Karpas-422 (cell line): ENCODE results near the gene DUSP8. TPM values are rescaled to one million over a fixed set of nuclear protein-coding genes. Genes with fewer than 3 reads are reported as not detected.

Experiments
- DNase-seq: peaks from one replicate; pipeline ENCODE4 v3.0.0-alpha.2; 2015
- H2AFZ ChIP-seq: fragments of 200-600 bp; sonication (generic); 2 replicates; pipeline ENCODE4 v1.6.1; 2014; ENCODE audit warnings: antibody characterized with exemption, low read length, mixed read lengths
- H3K27ac ChIP-seq: fragments of 200-600 bp; sonication (generic); 2 replicates; pipeline ENCODE4 v1.5.1; 2014; ENCODE audit warnings: mild to moderate bottlenecking, low read length, moderate library complexity
- H3K27me3 ChIP-seq: fragments of 200-600 bp; sonication (generic); 2 replicates; pipeline ENCODE4 v1.6.1; 2014; ENCODE audit warnings: low read length, mixed read lengths
- H3K36me3 ChIP-seq: fragments of 200-600 bp; sonication (generic); 2 replicates; pipeline ENCODE4 v1.6.1; 2014; ENCODE audit warnings: low read length, mixed read lengths; ENCODE audit not compliant: insufficient read depth
- H3K4me1 ChIP-seq: fragments of 200-600 bp; sonication (generic); 2 replicates; pipeline ENCODE4 v1.6.1; 2014; ENCODE audit warnings: mild to moderate bottlenecking, low read length, mixed read lengths
- H3K4me2 ChIP-seq: fragments of 200-600 bp; sonication (generic); 2 replicates; pipeline ENCODE4 v1.6.1; 2014; ENCODE audit warnings: low read length, low read depth, mild to moderate bottlenecking; ENCODE audit not compliant: poor library complexity, severe bottlenecking
- H3K4me3 ChIP-seq: fragments of 200-600 bp; sonication (generic); 2 replicates; pipeline ENCODE4 v1.5.1; 2014; ENCODE audit warnings: mild to moderate bottlenecking, antibody characterized with exemption, low read length, mixed read lengths
- H3K79me2 ChIP-seq: fragments of 200-600 bp; sonication (generic); 2 replicates; pipeline ENCODE4 v1.6.1; 2014; ENCODE audit warnings: mild to moderate bottlenecking, low read length, mixed read lengths
- H3K9ac ChIP-seq: fragments of 200-600 bp; sonication (generic); 2 replicates; pipeline ENCODE4 v1.6.0; 2014; ENCODE audit warnings: low read length
- H3K9me2 ChIP-seq: fragments of 200-600 bp; sonication (generic), shearing (Covaris generic); replicated peaks from 2 replicates; pipeline ENCODE4 v1.6.0; 2014; ENCODE audit warnings: mild to moderate bottlenecking, low read length, moderate library complexity; ENCODE audit not compliant: insufficient read depth
- H3K9me3 ChIP-seq: fragments of 300-700, 200-600 bp; sonication (generic); 2 replicates; pipeline ENCODE4 v1.6.1; 2014; ENCODE audit warnings: low read length, mixed read lengths
- H4K20me1 ChIP-seq: fragments of 200-600 bp; sonication (generic); 2 replicates; pipeline ENCODE4 v1.6.1; 2014; ENCODE audit warnings: mild to moderate bottlenecking, antibody characterized with exemption, low read length, low read depth; ENCODE audit not compliant: insufficient read depth
- total RNA-seq: library from RNA; depleted of rRNA; stranded (reverse); fragments of >200 nt; shearing (Covaris generic); gene quantifications from 2 replicates; pipeline ENCODE4 v1.2.3, GENCODE V29; 2014; ENCODE audit warnings: low replicate concordance

DUSP8 gene
- total RNA-seq, 1 experiment from 2014 or later: not detected

- no peak overlapping the region for H3K4me2 ChIP-seq
- no peaks in the 10 kb centered on the region; the same call in 1 of the 2 replicates for H3K4me1 ChIP-seq
- no peaks in the 10 kb centered on the region; the same call in 1 of the 2 replicates for H3K79me2 ChIP-seq
- no peak overlapping the region for H2AFZ ChIP-seq
- H3K9ac ChIP-seq: no peak overlapping the region
- H3K9me2 ChIP-seq: no peaks in the 10 kb centered on the region
- no peak for DNase-seq
- no peak overlapping the region for H3K4me3 ChIP-seq
- H3K27ac ChIP-seq: no peak overlapping the region
- no peaks in the 10 kb centered on the region for H3K36me3 ChIP-seq
- H3K27me3 ChIP-seq: no peaks in the 10 kb centered on the region
- peaks cover 21% of the 10 kb centered on the region; the same call in 1 of the 2 replicates for H4K20me1 ChIP-seq
- H3K9me3 ChIP-seq: peaks cover 3% of the 10 kb centered on the region; the same call in 1 of the 2 replicates
Observed at GRCh38 chr11:1509626-1510255, 62.3 kb downstream of the DUSP8 start.

GRCh38 chr11:1508986-1509385 lies 63.1 kb downstream of the DUSP8 start:
- no peaks in the 10 kb centered on the region; the same call in 1 of the 2 replicates for H3K79me2 ChIP-seq

DNA sequence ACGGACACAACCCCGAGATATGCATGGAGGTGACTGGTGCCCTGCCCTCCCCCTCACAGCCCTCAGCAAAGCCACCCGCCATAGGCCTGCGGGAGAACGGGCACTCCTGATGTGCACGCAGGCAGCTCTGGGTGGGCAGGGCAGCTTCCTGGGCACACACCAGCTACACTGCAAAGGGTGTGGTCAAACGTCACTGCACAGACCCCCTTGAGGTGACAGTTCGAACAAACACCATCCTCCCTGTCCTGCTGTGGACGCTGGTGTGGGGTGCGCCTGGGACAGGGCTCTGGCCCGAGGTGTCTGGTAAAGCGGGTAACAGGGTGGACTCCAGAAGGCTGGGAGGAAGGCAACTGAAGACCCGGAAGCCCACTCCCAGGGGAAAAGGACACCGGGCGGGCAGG lies 63.6 kb downstream of the DUSP8 start:
- Histone ChIP-seq H3K9me2 (no peaks in the 10 kb centered on the region), H3K4me2 (no peak overlapping the region), H2AFZ (no peak overlapping the region), H3K27ac (no peak overlapping the region), H3K4me3 (no peak overlapping the region), H3K9ac (no peak overlapping the region), H3K27me3 (no peaks in the 10 kb centered on the region), H3K36me3 (no peaks in the 10 kb centered on the region), H3K4me1 (no peaks in the 10 kb centered on the region; the same call in 1 of the 2 replicates), H3K9me3 (peaks cover 3% of the 10 kb centered on the region; the same call in 1 of the 2 replicates), H3K79me2 (peaks cover under 1% of the 10 kb centered on the region; the same call in 1 of the 2 replicates), H4K20me1 (peaks cover 15% of the 10 kb centered on the region; the same call in 1 of the 2 replicates)
- no peak for DNase-seq

More at GRCh38 chr11:1508986-1509385, 63.1 kb downstream of the DUSP8 start:
- Histone ChIP-seq H3K9me3 (peaks cover 3% of the 10 kb centered on the region; the same call in 1 of the 2 replicates), H3K36me3 (no peaks in the 10 kb centered on the region), H4K20me1 (peaks cover 18% of the 10 kb centered on the region; the same call in 1 of the 2 replicates), H3K4me1 (no peaks in the 10 kb centered on the region; the same call in 1 of the 2 replicates), H3K4me3 (no peak overlapping the region), H3K4me2 (no peak overlapping the region), H3K9ac (no peak overlapping the region), H3K27me3 (no peaks in the 10 kb centered on the region), H2AFZ (no peak overlapping the region), H3K27ac (no peak overlapping the region), H3K9me2 (no peaks in the 10 kb centered on the region)
- no peak for DNase-seq

DNA sequence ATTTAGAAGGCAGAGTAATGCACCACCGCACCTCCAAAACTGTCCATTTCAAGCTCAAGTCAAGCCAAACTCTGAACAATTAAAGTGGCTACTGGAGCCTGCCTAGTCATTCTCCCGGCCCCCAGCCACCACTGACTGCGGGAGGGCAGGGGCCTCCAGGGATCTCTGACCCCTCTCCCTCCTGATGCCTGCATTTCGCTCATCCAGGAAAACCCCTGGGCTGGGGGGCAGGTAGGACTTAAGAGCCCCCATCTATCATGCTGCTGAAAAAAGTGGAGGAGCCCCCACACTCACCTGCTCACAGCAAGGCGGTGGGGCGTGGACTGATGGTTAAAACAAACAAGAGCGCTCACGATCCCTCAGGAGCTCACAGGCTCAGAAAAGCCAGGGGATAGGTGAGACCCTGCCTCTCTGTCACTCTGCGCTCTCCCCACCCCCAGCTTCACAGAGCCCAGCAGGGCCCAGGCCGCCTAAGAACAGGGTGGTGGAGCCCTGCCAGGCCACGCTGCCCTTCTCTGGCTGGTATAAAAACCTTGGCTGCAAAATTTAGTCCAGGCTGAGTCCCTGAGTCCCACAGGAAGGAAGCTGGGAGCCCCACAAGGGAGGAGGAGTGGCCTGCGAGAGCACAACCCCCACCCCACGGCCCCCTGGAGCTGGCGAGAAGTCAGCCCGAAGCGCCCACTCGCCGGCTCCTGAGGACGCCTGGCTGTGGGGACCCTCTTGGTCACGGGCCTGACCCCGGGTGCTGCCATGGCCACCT lies 64.5 kb downstream of the DUSP8 start:
- Histone ChIP-seq H4K20me1 (peaks cover 10% of the 10 kb centered on the region; the same call in 1 of the 2 replicates), H3K9me3 (peaks cover 5% of the 10 kb centered on the region; the same call in 1 of the 2 replicates), H3K4me1 (no peaks in the 10 kb centered on the region; the same call in 1 of the 2 replicates), H3K9ac (no peak overlapping the region), H3K79me2 (peaks cover 2% of the 10 kb centered on the region; the same call in 1 of the 2 replicates), H3K27me3 (no peaks in the 10 kb centered on the region), H3K4me3 (no peak overlapping the region), H3K9me2 (no peaks in the 10 kb centered on the region), H2AFZ (no peak overlapping the region), H3K36me3 (no peaks in the 10 kb centered on the region), H3K27ac (no peak overlapping the region), H3K4me2 (no peak overlapping the region)
- no peak for DNase-seq

- Histone ChIP-seq H3K27ac (no peak overlapping the region), H3K36me3 (no peaks in the 10 kb centered on the region), H3K9ac (no peak overlapping the region), H3K4me2 (no peak overlapping the region), H3K9me2 (no peaks in the 10 kb centered on the region), H3K4me3 (no peak overlapping the region), H3K27me3 (no peaks in the 10 kb centered on the region), H4K20me1 (peaks cover 5% of the 10 kb centered on the region; the same call in 1 of the 2 replicates), H3K4me1 (no peaks in the 10 kb centered on the region), H3K9me3 (peaks cover 5% of the 10 kb centered on the region; the same call in 1 of the 2 replicates), H3K79me2 (peaks cover 2% of the 10 kb centered on the region; the same call in 1 of the 2 replicates), H2AFZ (no peak overlapping the region)
- no peak for DNase-seq
Observed at GRCh38 chr11:1506981-1507380, 65.1 kb downstream of the DUSP8 start.

DNA sequence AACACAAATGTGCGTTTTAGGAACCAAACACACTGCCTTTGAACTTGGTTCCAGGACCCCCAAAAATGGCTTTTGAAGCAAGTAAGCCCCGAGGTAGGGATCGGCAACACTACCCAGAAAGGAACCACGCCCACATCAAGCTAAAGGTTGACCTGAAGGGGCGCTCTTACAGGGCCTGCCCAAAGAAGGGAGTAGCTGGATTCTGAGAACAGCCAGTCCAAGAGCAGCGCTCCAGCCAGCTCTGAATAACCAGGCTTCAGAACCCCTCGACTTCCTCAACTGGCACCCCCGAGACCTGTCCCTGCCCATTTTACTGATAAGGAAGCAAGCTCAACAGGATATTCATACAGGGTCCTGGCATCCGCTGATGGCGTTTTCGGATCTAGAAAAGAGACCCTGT lies 66.6 kb downstream of the DUSP8 start:
- Histone ChIP-seq H3K9me3 (peaks cover 5% of the 10 kb centered on the region; the same call in 1 of the 2 replicates), H3K4me3 (no peak overlapping the region), H3K4me1 (no peaks in the 10 kb centered on the region), H3K79me2 (peaks cover 2% of the 10 kb centered on the region; the same call in 1 of the 2 replicates), H3K36me3 (no peaks in the 10 kb centered on the region), H3K27me3 (no peaks in the 10 kb centered on the region), H3K4me2 (no peak overlapping the region), H3K9me2 (no peaks in the 10 kb centered on the region), H4K20me1 (no peaks in the 10 kb centered on the region), H3K27ac (no peak overlapping the region), H3K9ac (no peak overlapping the region), H2AFZ (no peak overlapping the region)
- no peak for DNase-seq

GRCh38 chr11:1504581-1505290 lies 67.3 kb downstream of the DUSP8 start:
- no peaks in the 10 kb centered on the region for H3K36me3 ChIP-seq
- H3K27me3 ChIP-seq: no peaks in the 10 kb centered on the region
- H2AFZ ChIP-seq: no peak overlapping the region
- H3K79me2 ChIP-seq: peaks cover 2% of the 10 kb centered on the region; the same call in 1 of the 2 replicates
- no peak overlapping the region for H3K4me2 ChIP-seq
- no peak overlapping the region for H3K27ac ChIP-seq
- H3K4me3 ChIP-seq: no peak overlapping the region
- peaks cover 5% of the 10 kb centered on the region; the same call in 1 of the 2 replicates for H3K9me3 ChIP-seq
- H4K20me1 ChIP-seq: no peaks in the 10 kb centered on the region
- H3K9ac ChIP-seq: no peak overlapping the region
- H3K9me2 ChIP-seq: no peaks in the 10 kb centered on the region
- H3K4me1 ChIP-seq: no peaks in the 10 kb centered on the region
- DNase-seq: no peak
